Peyer's patch (tissue), 4 donors: ENCODE results near the gene RCSD1.

ENCODE experiments used
- CTCF ChIP-seq, 6 experiments: fragments of 450-650 bp in 4 of 6; fragments of 200-600 bp in 2 of 6; sonication (generic) in 1 of 6; IDR thresholded peaks; one replicate each; pipeline ENCODE4 v1.5.1; 2017 to 2019; ENCODE audit warnings: antibody characterized with exemption in 6 of 6, mild to moderate bottlenecking in 3 of 6, moderate library complexity in 1 of 6
- POLR2A ChIP-seq, 2 donors: fragments of 450-650 bp; IDR thresholded peaks; one replicate each; pipeline ENCODE4 v1.5.1; 2017; ENCODE audit warnings: antibody characterized with exemption in 2 of 2, mild to moderate bottlenecking in 2 of 2, moderate library complexity in 2 of 2

DNA sequence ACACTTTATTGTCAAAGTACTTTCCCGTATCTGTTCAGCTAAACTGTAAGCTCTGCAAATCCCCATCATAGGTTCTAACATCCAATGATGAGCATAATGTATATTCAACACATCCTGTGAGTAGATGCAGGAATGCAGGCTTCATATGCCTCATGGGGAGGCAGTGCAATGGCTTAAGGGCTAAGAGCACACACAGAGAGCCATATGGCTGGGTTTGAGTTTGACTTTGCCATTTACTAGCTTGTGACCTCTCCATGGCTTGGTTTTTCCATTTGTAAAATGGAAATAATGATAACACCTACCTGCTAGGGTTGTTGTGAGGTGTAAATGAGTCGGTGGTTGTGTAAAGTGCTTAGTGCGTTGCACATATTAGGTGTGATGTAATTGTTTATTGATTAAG lies 13.4 kb downstream of the RCSD1 start:
- TF ChIP-seq CTCF (IDR thresholded peaks at IDR 0.05) = no peak
- no peak for TF ChIP-seq POLR2A (IDR thresholded peaks at IDR 0.05)
